Subcutaneous abdominal adipose tissue (tissue), 5 donors: ENCODE results near the gene PYCARD.
"Not testable (repeated sequence)": the region's sequence is repeated elsewhere in the genome, so short reads cannot be mapped to it uniquely, and the experiment has no call there.

ENCODE experiments used
- H3K27ac ChIP-seq: one replicate; pipeline ENCODE4 v1.7.0; 2013; ENCODE audit warnings: low read depth, mild to moderate bottlenecking, inconsistent platforms, low read length, moderate library complexity
- H3K27me3 ChIP-seq, 5 donors: one replicate each; pipeline ENCODE4 v1.7.0; 2013; ENCODE audit warnings: low read length in 5 of 5, inconsistent platforms in 1 of 5; ENCODE audit not compliant: control insufficient read depth in 5 of 5, insufficient read depth in 4 of 5
- H3K36me3 ChIP-seq, 5 donors: one replicate each; pipeline ENCODE4 v1.7.0; 2013; ENCODE audit warnings: low read length in 5 of 5; ENCODE audit not compliant: control insufficient read depth in 5 of 5, insufficient read depth in 5 of 5
- H3K4me1 ChIP-seq, 5 donors: one replicate each; pipeline ENCODE4 v1.7.0; 2013; ENCODE audit warnings: low read length in 5 of 5, mild to moderate bottlenecking in 3 of 5, moderate library complexity in 1 of 5; ENCODE audit not compliant: control insufficient read depth in 5 of 5, insufficient read depth in 5 of 5
- H3K4me3 ChIP-seq, 5 donors: one replicate each; pipeline ENCODE4 v1.7.0; 2013; ENCODE audit warnings: low read length in 5 of 5, low read depth in 1 of 5
- H3K9ac ChIP-seq, 5 donors: one replicate each; pipeline ENCODE4 v1.7.0; 2013; ENCODE audit warnings: low read length in 5 of 5, mild to moderate bottlenecking in 4 of 5, moderate library complexity in 3 of 5
- H3K9me3 ChIP-seq, 5 donors: one replicate each; pipeline ENCODE4 v1.7.0; 2013; ENCODE audit warnings: low read length in 5 of 5; ENCODE audit not compliant: control insufficient read depth in 5 of 5
- donor health status: healthy.
- donor health status: healthy.
- donor health status: healthy.
- donor health status: healthy.
- donor health status: healthy.

Gene PYCARD

GRCh38 chr16:31202414-31203375 lies at the start of gene PYCARD:
PYCARD (minus strand) TSS chr16:31202760; CDS start chr16:31202690, 70 bp downstream.
- Histone ChIP-seq H3K36me3 (peaks cover 0 to 18% (median 12%) of the 10 kb centered on the region in 5 donors), H3K9me3 (no peaks in the 10 kb centered on the region), H3K27ac (no peak within 1 kb of the TSS), H3K9ac (peak within 1 kb of the TSS; percentile 26 to 74 (median 54)), H3K4me1 (peaks cover 0 to 38% (median 36%) of the 10 kb centered on the region in 5 donors), H3K4me3 (peak within 1 kb of the TSS; percentile 68 to 93 (median 82)), H3K27me3 (peaks cover 0 to 9% (median 5%) of the 10 kb centered on the region in 5 donors)

- H3K36me3 ChIP-seq, result no peaks in the 10 kb centered on the region
- no peaks in the 10 kb centered on the region for H3K9me3 ChIP-seq
- no peak overlapping the region for H3K9ac ChIP-seq
- H3K4me1 ChIP-seq, result peaks cover 0 to 6% (median 0%) of the 10 kb centered on the region in 5 donors
- no peak overlapping the region for H3K4me3 ChIP-seq
- peaks cover 0 to 5% (median 0%) of the 10 kb centered on the region in 5 donors for H3K27me3 ChIP-seq
- H3K27ac ChIP-seq, result no peak overlapping the region
Measured at GRCh38 chr16:31251435-31251834, 48.9 kb upstream of the PYCARD start.

DNA sequence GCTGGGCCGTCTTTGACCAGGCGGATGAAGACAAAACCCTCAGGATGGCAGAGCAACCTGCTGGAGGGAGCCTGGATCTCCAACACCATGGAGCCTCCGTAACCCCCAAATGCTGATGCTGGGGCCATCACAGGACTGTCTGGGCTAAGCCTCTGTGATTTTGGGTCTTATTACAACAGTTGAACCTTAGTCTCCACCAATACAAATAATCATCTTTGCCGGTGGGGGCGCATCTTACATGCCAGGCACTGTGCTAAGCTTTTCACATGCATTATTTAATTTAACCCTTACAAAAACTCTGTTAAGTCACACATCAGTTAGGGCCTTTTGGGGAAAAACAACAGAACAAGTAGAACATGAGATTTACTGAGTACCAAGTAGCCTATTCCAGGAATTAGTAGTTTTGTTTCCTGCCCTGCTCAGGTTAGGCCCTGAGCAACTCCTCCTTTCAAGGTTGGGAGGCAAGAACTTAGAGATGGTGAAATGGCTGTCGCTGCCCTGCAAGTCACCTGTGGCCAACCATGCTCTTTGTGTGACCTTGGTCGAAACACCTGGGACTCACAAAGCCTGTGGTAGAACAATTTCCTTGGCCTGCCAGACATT lies 48.3 kb upstream of the PYCARD start:
- Histone ChIP-seq H3K4me1 (peaks cover 0 to 6% (median 0%) of the 10 kb centered on the region in 5 donors), H3K4me3 (no peak overlapping the region), H3K27me3 (peaks cover 0 to 3% (median 0%) of the 10 kb centered on the region in 5 donors), H3K9me3 (no peaks in the 10 kb centered on the region), H3K36me3 (no peaks in the 10 kb centered on the region), H3K27ac (no peak overlapping the region), H3K9ac (no peak overlapping the region)

DNA sequence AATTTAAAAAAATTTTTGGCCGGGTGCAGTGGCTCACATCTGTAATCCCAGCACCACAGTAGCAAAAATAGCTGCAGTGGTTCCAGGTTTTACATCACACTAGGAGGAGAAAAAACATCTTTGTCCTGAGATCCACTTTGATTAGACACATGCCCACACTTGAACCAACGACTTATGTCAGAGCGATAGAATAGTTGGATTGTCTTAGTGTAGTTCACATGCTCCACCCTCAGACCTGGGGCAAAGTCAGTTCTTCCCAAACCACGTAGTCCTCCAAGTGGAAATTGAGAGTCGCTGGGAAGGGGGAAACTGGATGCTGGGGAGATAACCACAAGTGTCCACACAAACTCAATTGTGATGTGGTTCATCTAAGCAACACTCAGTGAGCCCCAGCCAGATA lies 45.8 kb upstream of the PYCARD start:
- Histone ChIP-seq H3K4me1 (peaks cover 0 to 4% (median 0%) of the 10 kb centered on the region in 5 donors), H3K27me3 (peaks cover 0 to 3% (median 0%) of the 10 kb centered on the region in 5 donors), H3K9me3 (no peaks in the 10 kb centered on the region), H3K9ac (no peak overlapping the region), H3K36me3 (no peaks in the 10 kb centered on the region), H3K27ac (no peak overlapping the region), H3K4me3 (no peak overlapping the region)

- no peak overlapping the region for H3K9ac ChIP-seq
- H3K4me1 ChIP-seq, result peaks cover 0 to 3% (median 0%) of the 10 kb centered on the region in 5 donors
- H3K27ac ChIP-seq, result no peak overlapping the region
- peaks cover 0 to 3% (median 0%) of the 10 kb centered on the region in 5 donors for H3K27me3 ChIP-seq
- H3K36me3 ChIP-seq, result no peaks in the 10 kb centered on the region
- H3K4me3 ChIP-seq, result no peak overlapping the region
- no peaks in the 10 kb centered on the region for H3K9me3 ChIP-seq
Measured at GRCh38 chr16:31246296-31246695, 43.7 kb upstream of the PYCARD start.

DNA sequence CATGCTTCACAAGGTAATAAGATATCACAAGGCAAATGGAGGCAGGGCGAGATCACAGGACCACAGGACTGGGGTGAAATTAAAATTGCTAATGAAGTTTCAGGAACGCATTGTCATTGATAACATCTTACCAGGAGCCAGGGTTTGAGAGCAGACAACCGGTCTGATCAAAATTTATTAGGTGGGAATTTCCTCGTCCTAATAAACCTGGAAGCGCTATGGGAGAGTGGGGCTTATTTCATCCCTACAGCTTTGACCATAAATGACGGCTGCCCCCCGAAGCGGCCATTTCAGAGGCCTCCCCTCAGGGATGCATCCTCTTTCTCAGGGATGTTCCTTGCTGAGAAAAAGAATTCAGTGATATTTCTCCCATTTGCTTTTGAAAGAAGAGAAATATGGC lies 43.0 kb upstream of the PYCARD start:
- not testable (repeated sequence) for H3K9me3 ChIP-seq

DNA sequence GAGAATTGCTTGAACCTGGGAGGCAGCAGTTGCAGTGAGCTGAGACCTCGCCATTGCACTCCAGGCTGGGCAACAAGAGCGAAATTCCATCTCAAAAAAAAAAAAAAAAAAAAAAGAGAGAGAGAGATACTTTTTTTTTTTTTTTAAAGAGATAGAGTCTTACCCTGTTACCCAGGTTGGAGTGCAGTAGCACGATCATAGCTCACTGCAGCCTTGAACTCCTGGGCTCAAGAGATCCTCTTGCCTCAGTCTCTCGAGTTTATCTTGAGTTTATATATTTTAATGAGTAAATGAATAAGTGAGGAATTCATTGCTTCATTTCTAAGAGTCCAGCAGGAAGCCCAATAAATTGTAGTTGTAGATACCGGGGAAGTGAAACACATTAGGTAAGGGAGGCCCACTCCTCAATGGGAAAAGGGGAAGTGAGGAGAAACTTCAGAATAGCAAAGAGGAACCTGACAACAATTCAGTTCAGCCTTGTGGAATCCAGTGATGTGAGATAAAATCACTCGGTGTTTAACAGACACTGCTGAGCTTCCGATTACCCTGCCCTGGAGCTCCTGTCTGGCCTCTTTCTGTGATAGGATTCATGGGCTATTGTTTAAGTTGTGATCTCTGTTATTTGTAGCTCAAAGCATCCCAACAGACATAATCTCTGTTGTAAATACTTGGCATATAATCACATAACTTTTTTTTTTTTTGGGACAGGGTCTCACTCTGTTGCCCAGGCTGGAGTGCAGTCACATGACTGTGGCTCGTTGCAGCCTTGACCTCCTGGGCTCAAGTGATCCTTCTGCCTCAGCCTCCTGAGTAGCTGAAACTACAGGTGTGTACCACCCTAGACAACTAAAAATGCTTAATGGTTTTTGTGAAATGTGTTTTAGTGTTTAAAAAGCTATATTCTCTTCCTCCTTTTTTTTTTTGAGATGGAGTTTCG lies 41.4 kb upstream of the PYCARD start:
- Histone ChIP-seq H3K27ac (no peak overlapping the region), H3K9ac (no peak overlapping the region), H3K9me3 (no peaks in the 10 kb centered on the region), H3K36me3 (no peaks in the 10 kb centered on the region), H3K4me3 (no peak overlapping the region), H3K4me1 (peaks cover 0 to 3% (median 0%) of the 10 kb centered on the region in 5 donors), H3K27me3 (peaks cover 0 to 4% (median 0%) of the 10 kb centered on the region in 5 donors)

More for the DNA sequence above, 43.0 kb upstream of the PYCARD start:
- not testable (repeated sequence) for H3K4me1 ChIP-seq, H3K27ac ChIP-seq, H3K9ac ChIP-seq, H3K4me3 ChIP-seq, H3K27me3 ChIP-seq, H3K36me3 ChIP-seq

DNA sequence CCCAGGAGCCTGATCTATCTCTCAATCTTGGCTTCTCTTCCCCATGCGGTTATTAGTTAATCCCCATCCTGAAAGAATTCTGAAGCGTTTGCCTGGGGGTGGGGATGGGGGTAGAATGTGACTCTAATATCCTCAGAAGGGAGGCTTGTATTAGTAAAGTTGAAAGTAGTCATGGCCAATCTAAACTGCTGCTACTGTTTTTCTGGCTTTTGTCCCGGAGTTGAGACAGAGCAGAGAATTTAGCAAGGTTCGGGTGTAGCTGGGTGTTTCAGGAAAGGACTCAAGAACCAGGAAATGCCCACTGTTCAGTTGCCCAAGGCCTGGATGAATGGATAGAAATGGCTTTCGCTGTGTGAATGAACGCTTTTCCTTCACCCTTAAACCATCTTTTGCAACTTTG lies 39.6 kb upstream of the PYCARD start:
- Histone ChIP-seq H3K36me3 (no peaks in the 10 kb centered on the region), H3K9ac (no peak overlapping the region), H3K4me3 (no peak overlapping the region), H3K4me1 (peaks cover 0 to 3% (median 0%) of the 10 kb centered on the region in 5 donors), H3K27ac (no peak overlapping the region), H3K27me3 (peaks cover 0 to 4% (median 0%) of the 10 kb centered on the region in 5 donors), H3K9me3 (no peaks in the 10 kb centered on the region)

DNA sequence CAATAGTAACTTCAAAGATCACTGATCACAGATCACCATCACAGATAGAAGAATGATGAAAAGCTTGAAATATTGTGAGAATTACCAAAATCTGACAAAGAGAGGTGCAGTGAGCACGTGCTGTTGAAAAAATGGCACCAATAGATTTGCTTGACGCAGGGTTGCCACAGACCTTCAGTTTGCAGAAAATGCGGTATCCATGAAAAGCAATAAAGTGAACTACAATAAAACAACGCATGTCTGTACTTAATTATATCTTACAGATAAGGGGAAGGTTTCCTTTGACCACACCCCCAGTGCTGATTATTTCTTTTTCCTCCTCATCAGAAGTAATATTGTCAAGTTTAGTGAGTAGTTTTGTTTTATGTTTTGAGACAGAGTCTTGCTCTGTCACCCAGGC lies 35.5 kb upstream of the PYCARD start:
- H3K9ac ChIP-seq, result no peak overlapping the region
- H3K4me1 ChIP-seq, result no peaks in the 10 kb centered on the region
- peaks cover 0 to 4% (median 0%) of the 10 kb centered on the region in 5 donors for H3K27me3 ChIP-seq
- no peak overlapping the region for H3K4me3 ChIP-seq
- H3K36me3 ChIP-seq, result no peaks in the 10 kb centered on the region
- H3K9me3 ChIP-seq, result peaks cover 0 to 5% (median 3%) of the 10 kb centered on the region in 5 donors
- no peak overlapping the region for H3K27ac ChIP-seq
